ENCODE results near the gene DCHS2.

The DCHS2 gene

GRCh38 chr4:154194649-154195048 is 296.9 kb downstream of the DCHS2 start:
- TF ChIP-seq SIN3A (IDR thresholded peaks at IDR 0.05; ENCODE audit: borderline replicate concordance, insufficient read depth, low read length) = no peak
- no peak for TF ChIP-seq TAF1 (IDR thresholded peaks at IDR 0.05; ENCODE audit: borderline replicate concordance, insufficient read depth, low read length)
- no peak for TF ChIP-seq POLR2AphosphoS5 (IDR thresholded peaks at IDR 0.05; ENCODE audit: low read depth, low read length)
- no peak for TF ChIP-seq FOXP2 (optimal IDR thresholded peaks at IDR 0.05; ENCODE audit: borderline replicate concordance, extremely low read depth, extremely low read length, insufficient read depth)
- TF ChIP-seq, protein P1, sequence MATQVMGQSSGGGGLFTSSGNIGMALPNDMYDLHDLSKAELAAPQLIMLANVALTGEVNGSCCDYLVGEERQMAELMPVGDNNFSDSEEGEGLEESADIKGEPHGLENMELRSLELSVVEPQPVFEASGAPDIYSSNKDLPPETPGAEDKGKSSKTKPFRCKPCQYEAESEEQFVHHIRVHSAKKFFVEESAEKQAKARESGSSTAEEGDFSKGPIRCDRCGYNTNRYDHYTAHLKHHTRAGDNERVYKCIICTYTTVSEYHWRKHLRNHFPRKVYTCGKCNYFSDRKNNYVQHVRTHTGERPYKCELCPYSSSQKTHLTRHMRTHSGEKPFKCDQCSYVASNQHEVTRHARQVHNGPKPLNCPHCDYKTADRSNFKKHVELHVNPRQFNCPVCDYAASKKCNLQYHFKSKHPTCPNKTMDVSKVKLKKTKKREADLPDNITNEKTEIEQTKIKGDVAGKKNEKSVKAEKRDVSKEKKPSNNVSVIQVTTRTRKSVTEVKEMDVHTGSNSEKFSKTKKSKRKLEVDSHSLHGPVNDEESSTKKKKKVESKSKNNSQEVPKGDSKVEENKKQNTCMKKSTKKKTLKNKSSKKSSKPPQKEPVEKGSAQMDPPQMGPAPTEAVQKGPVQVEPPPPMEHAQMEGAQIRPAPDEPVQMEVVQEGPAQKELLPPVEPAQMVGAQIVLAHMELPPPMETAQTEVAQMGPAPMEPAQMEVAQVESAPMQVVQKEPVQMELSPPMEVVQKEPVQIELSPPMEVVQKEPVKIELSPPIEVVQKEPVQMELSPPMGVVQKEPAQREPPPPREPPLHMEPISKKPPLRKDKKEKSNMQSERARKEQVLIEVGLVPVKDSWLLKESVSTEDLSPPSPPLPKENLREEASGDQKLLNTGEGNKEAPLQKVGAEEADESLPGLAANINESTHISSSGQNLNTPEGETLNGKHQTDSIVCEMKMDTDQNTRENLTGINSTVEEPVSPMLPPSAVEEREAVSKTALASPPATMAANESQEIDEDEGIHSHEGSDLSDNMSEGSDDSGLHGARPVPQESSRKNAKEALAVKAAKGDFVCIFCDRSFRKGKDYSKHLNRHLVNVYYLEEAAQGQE (IDR thresholded peaks at IDR 0.05; ENCODE audit: insufficient read depth in 1 of 2, low read depth in 2 of 2, low read length in 2 of 2) = no peak

DNA sequence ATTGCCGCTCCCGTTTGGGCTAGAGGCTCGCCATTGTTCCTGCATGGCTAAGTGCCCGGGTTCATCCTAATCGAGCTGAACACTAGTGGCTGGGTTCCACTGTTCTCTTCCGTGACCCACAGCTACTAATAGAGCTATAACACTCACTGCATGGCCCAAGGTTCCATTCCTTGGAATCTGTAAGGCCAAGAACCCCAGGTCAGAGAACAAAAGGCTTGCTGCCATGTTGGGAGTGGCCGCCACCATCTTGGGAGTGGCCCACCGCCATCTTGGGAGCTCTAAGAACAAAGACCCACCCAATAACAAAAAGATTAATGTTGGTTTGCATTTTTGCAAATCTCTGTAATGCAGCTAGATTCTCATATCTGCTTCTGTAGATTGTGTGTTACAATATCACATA is 299.0 kb downstream of the DCHS2 start:
- TF ChIP-seq SIN3A (IDR thresholded peaks at IDR 0.05; ENCODE audit: borderline replicate concordance, insufficient read depth, low read length) (no peak), FOXP2 (optimal IDR thresholded peaks at IDR 0.05; ENCODE audit: borderline replicate concordance, extremely low read depth, extremely low read length, insufficient read depth) (no peak), TAF1 (IDR thresholded peaks at IDR 0.05; ENCODE audit: borderline replicate concordance, insufficient read depth, low read length) (no peak), POLR2AphosphoS5 (IDR thresholded peaks at IDR 0.05; ENCODE audit: low read depth, low read length) (no peak)
- TF ChIP-seq, protein P1 (IDR thresholded peaks at IDR 0.05; ENCODE audit: insufficient read depth in 1 of 2, low read depth in 2 of 2, low read length in 2 of 2) = no peak

DNA sequence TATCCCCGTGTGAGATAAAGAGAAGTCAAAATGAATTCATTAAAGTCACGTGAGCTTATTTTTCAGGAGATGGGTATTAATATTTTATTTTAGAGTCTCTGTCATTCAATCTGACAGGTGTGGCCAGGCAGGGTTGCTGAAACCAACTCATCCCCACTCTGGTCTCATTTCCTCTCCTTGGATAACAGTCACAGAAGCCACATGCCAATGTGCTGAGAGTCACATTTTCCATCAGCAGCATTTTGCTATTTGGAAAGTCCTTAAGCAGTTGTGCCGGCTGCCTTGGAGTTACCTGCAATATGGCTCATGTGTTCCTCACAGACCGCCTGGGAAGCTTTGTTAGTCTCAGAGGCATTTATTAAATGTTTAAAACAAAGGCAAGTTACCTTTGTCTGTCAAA is 302.3 kb downstream of the DCHS2 start:
- TF ChIP-seq POLR2AphosphoS5 (IDR thresholded peaks at IDR 0.05; ENCODE audit: low read depth, low read length) (no peak), SIN3A (IDR thresholded peaks at IDR 0.05; ENCODE audit: borderline replicate concordance, insufficient read depth, low read length) (no peak), FOXP2 (optimal IDR thresholded peaks at IDR 0.05; ENCODE audit: borderline replicate concordance, extremely low read depth, extremely low read length, insufficient read depth) (no peak), TAF1 (IDR thresholded peaks at IDR 0.05; ENCODE audit: borderline replicate concordance, insufficient read depth, low read length) (no peak)
- TF ChIP-seq, protein P1 (IDR thresholded peaks at IDR 0.05; ENCODE audit: insufficient read depth in 1 of 2, low read depth in 2 of 2, low read length in 2 of 2) = no peak

GRCh38 chr4:154186888-154187287 is 304.7 kb downstream of the DCHS2 start:
- TF ChIP-seq FOXP2 (optimal IDR thresholded peaks at IDR 0.05; ENCODE audit: borderline replicate concordance, extremely low read depth, extremely low read length, insufficient read depth) (no peak), TAF1 (IDR thresholded peaks at IDR 0.05; ENCODE audit: borderline replicate concordance, insufficient read depth, low read length) (no peak), SIN3A (IDR thresholded peaks at IDR 0.05; ENCODE audit: borderline replicate concordance, insufficient read depth, low read length) (no peak), POLR2AphosphoS5 (IDR thresholded peaks at IDR 0.05; ENCODE audit: low read depth, low read length) (no peak)
- TF ChIP-seq, protein P1 (IDR thresholded peaks at IDR 0.05; ENCODE audit: insufficient read depth in 1 of 2, low read depth in 2 of 2, low read length in 2 of 2) = no peak

- no peak for TF ChIP-seq POLR2AphosphoS5 (IDR thresholded peaks at IDR 0.05; ENCODE audit: low read depth, low read length)
- TF ChIP-seq FOXP2 (optimal IDR thresholded peaks at IDR 0.05; ENCODE audit: borderline replicate concordance, extremely low read depth, extremely low read length, insufficient read depth) = no peak
- no peak for TF ChIP-seq SIN3A (IDR thresholded peaks at IDR 0.05; ENCODE audit: borderline replicate concordance, insufficient read depth, low read length)
- TF ChIP-seq TAF1 (IDR thresholded peaks at IDR 0.05; ENCODE audit: borderline replicate concordance, insufficient read depth, low read length) = no peak
- TF ChIP-seq, protein P1 (IDR thresholded peaks at IDR 0.05; ENCODE audit: insufficient read depth in 1 of 2, low read depth in 2 of 2, low read length in 2 of 2) = no peak
Observed at GRCh38 chr4:154186035-154186434, 305.6 kb downstream of the DCHS2 start.
